ENCODE data around the gene ROR1.
A peak's percentile ranks its signal among the peaks of the same experiment; 100 is the strongest.

ROR1 gene

DNA sequence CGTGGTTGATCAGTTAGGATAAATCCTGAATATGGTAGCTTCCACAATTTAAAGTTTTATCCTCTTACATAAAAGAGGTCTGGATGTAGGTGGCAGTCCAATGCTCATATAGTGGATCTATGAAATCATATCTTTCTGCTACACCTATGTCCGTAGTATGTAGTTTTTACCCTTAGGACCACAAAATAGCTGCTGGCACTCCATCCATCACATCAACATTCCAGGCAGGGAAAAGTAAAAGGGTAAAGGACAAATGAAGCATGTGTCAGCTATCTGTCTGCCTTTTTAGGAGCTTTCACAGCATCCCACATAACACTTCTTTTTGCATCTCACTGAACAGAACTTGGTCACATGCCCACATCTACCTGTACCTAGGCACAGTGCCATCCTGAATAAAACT, 184.7 kb downstream of the ROR1 start:
- H3K27me3 ChIP-seq (ENCODE audit: insufficient read depth, low read length, poor library complexity), result peaks cover 5% of the 10 kb centered on the region
- H3K36me3 ChIP-seq (ENCODE audit: insufficient read depth, low read length), result no peaks in the 10 kb centered on the region
- no peak for ATAC-seq (ENCODE audit: insufficient read depth, low read depth)
- H3K9me3 ChIP-seq (ENCODE audit: insufficient read depth, low read length, severe bottlenecking), result peaks cover 7% of the 10 kb centered on the region
- H3K4me3 ChIP-seq (ENCODE audit: low read depth in 1 of 2, low read length in 2 of 2), result no peak overlapping the region
- H3K9ac ChIP-seq (ENCODE audit: low read depth, low read length), result no peak overlapping the region
- H3K79me2 ChIP-seq (ENCODE audit: insufficient read depth, low read length), result no peaks in the 10 kb centered on the region
- H3K4me1 ChIP-seq (ENCODE audit: insufficient read depth, low read length), result no peaks in the 10 kb centered on the region
- H2AFZ ChIP-seq (ENCODE audit: low read depth, low read length), result no peak overlapping the region
- TF ChIP-seq, protein P1, sequence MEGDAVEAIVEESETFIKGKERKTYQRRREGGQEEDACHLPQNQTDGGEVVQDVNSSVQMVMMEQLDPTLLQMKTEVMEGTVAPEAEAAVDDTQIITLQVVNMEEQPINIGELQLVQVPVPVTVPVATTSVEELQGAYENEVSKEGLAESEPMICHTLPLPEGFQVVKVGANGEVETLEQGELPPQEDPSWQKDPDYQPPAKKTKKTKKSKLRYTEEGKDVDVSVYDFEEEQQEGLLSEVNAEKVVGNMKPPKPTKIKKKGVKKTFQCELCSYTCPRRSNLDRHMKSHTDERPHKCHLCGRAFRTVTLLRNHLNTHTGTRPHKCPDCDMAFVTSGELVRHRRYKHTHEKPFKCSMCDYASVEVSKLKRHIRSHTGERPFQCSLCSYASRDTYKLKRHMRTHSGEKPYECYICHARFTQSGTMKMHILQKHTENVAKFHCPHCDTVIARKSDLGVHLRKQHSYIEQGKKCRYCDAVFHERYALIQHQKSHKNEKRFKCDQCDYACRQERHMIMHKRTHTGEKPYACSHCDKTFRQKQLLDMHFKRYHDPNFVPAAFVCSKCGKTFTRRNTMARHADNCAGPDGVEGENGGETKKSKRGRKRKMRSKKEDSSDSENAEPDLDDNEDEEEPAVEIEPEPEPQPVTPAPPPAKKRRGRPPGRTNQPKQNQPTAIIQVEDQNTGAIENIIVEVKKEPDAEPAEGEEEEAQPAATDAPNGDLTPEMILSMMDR (IDR thresholded peaks at IDR 0.05; ENCODE audit: borderline replicate concordance, extremely low read depth, low read length, poor library complexity, severe bottlenecking), result no peak
- TF ChIP-seq EZH2 (IDR thresholded peaks at IDR 0.05; ENCODE audit: borderline replicate concordance, low read depth, low read length, severe bottlenecking), result no peak
- no peak overlapping the region for H3K27ac ChIP-seq (ENCODE audit: low read length)
- no peak for DNase-seq
- H4K20me1 ChIP-seq (ENCODE audit: insufficient read depth, low read length), result no peaks in the 10 kb centered on the region; the same call in 1 of the 2 replicates
- no peak overlapping the region for H3K4me2 ChIP-seq (ENCODE audit: insufficient read depth, low read length)

DNA sequence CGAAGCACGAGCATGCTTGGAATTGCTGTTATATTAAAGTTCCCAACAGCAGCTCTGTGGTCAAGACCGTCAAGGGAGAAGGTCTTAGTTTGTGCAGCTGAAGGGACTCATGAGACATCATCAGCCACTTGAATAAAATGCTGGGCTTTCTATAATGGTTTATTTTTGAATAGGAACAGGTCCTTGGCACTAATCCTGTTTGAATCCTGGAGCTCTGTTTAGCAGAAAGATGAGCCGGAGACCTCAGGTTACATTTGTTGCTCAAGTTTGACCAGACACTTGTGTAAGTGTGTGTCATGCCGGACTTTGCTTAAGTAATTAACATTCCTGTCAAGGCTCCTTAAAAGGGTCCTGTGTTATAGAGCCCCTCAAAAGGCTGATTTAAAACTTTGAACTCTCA, 186.5 kb downstream of the ROR1 start:
- ATAC-seq (ENCODE audit: insufficient read depth, low read depth), result no peak

DNA sequence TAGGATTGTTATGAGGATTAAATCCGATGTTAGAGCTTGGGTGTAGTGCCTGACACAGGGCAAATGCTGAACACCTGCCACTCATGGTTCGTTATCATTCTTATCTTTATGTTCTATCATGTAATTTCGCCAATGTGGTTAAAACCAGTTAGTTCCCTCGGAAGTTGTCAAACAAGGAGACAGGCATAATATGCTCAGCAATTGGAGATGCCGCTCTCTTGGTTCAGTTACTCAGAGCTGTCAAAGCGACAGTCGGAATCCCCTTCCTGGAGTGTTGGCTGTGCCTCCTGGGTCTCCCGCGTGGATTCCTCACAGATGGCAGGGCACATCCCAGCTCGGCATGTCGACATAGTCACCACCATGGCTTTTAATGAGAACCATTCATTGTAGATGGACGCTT, 192.2 kb downstream of the ROR1 start:
- Histone ChIP-seq H3K4me3 (ENCODE audit: low read depth in 1 of 2, low read length in 2 of 2) (no peak overlapping the region), H2AFZ (ENCODE audit: low read depth, low read length) (no peak overlapping the region), H3K9me3 (ENCODE audit: insufficient read depth, low read length, severe bottlenecking) (no peaks in the 10 kb centered on the region), H3K4me2 (ENCODE audit: insufficient read depth, low read length) (no peak overlapping the region), H3K36me3 (ENCODE audit: insufficient read depth, low read length) (no peaks in the 10 kb centered on the region), H4K20me1 (ENCODE audit: insufficient read depth, low read length) (no peaks in the 10 kb centered on the region), H3K4me1 (ENCODE audit: insufficient read depth, low read length) (no peaks in the 10 kb centered on the region), H3K79me2 (ENCODE audit: insufficient read depth, low read length) (no peaks in the 10 kb centered on the region), H3K27me3 (ENCODE audit: insufficient read depth, low read length, poor library complexity) (peaks cover 22% of the 10 kb centered on the region), H3K9ac (ENCODE audit: low read depth, low read length) (no peak overlapping the region), H3K27ac (ENCODE audit: low read length) (no peak overlapping the region)
- DNase-seq (peak; percentile 4), ATAC-seq (ENCODE audit: insufficient read depth, low read depth) (peak; percentile 76)
- TF ChIP-seq EZH2 (IDR thresholded peaks at IDR 0.05; ENCODE audit: borderline replicate concordance, low read depth, low read length, severe bottlenecking), result no peak
- TF ChIP-seq, protein P1 (IDR thresholded peaks at IDR 0.05; ENCODE audit: borderline replicate concordance, extremely low read depth, low read length, poor library complexity, severe bottlenecking), result no peak

More for the DNA sequence above, 186.5 kb downstream of the ROR1 start:
- Histone ChIP-seq H3K9ac (ENCODE audit: low read depth, low read length) (no peak overlapping the region), H4K20me1 (ENCODE audit: insufficient read depth, low read length) (no peaks in the 10 kb centered on the region; the same call in 1 of the 2 replicates), H3K9me3 (ENCODE audit: insufficient read depth, low read length, severe bottlenecking) (no peaks in the 10 kb centered on the region), H3K36me3 (ENCODE audit: insufficient read depth, low read length) (no peaks in the 10 kb centered on the region), H3K4me3 (ENCODE audit: low read depth in 1 of 2, low read length in 2 of 2) (no peak overlapping the region), H2AFZ (ENCODE audit: low read depth, low read length) (no peak overlapping the region), H3K4me1 (ENCODE audit: insufficient read depth, low read length) (no peaks in the 10 kb centered on the region), H3K4me2 (ENCODE audit: insufficient read depth, low read length) (no peak overlapping the region), H3K27me3 (ENCODE audit: insufficient read depth, low read length, poor library complexity) (peaks cover 5% of the 10 kb centered on the region), H3K27ac (ENCODE audit: low read length) (no peak overlapping the region), H3K79me2 (ENCODE audit: insufficient read depth, low read length) (no peaks in the 10 kb centered on the region)
- DNase-seq, result no peak
- TF ChIP-seq, protein P1 (IDR thresholded peaks at IDR 0.05; ENCODE audit: borderline replicate concordance, extremely low read depth, low read length, poor library complexity, severe bottlenecking), result no peak
- no peak for TF ChIP-seq EZH2 (IDR thresholded peaks at IDR 0.05; ENCODE audit: borderline replicate concordance, low read depth, low read length, severe bottlenecking)

DNA sequence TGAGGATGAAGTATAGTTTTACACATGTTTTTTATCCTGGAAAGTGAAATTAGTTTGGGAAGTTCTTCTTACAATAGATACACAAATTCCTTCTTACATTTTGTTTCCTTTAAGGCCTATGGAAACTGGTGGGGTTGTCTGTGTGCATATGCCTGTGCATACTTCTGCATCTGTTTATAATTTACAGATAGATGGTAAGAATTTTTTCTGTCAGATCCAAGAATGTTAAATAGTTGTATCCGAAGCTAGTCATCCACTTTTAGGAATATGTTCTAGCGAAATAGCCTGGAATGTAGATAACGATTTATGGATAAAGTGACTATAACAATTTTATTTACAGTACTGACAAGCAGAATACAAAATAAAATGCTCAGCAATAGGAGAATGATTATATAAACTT, 194.1 kb downstream of the ROR1 start:
- Histone ChIP-seq H3K4me2 (ENCODE audit: insufficient read depth, low read length) (no peak overlapping the region), H3K27me3 (ENCODE audit: insufficient read depth, low read length, poor library complexity) (peaks cover 22% of the 10 kb centered on the region), H4K20me1 (ENCODE audit: insufficient read depth, low read length) (no peaks in the 10 kb centered on the region), H3K79me2 (ENCODE audit: insufficient read depth, low read length) (no peaks in the 10 kb centered on the region), H3K4me3 (ENCODE audit: low read depth in 1 of 2, low read length in 2 of 2) (no peak overlapping the region), H3K27ac (ENCODE audit: low read length) (no peak overlapping the region), H3K9ac (ENCODE audit: low read depth, low read length) (no peak overlapping the region), H3K4me1 (ENCODE audit: insufficient read depth, low read length) (no peaks in the 10 kb centered on the region), H3K36me3 (ENCODE audit: insufficient read depth, low read length) (no peaks in the 10 kb centered on the region), H3K9me3 (ENCODE audit: insufficient read depth, low read length, severe bottlenecking) (no peaks in the 10 kb centered on the region), H2AFZ (ENCODE audit: low read depth, low read length) (no peak overlapping the region)
- ATAC-seq (ENCODE audit: insufficient read depth, low read depth) (no peak), DNase-seq (no peak)
- TF ChIP-seq, protein P1 (IDR thresholded peaks at IDR 0.05; ENCODE audit: borderline replicate concordance, extremely low read depth, low read length, poor library complexity, severe bottlenecking), result no peak
